Adipose tissue (tissue), 3 donors: ENCODE data around the gene STK40. TPM values are rescaled to one million over a fixed set of nuclear protein-coding genes. Genes with fewer than 3 reads are reported as not detected.

ENCODE experiments used
- H3K27ac ChIP-seq: one replicate; pipeline ENCODE4 v1.5.1; 2013; ENCODE audit warnings: low read depth, low read length
- WGBS, 3 donors: extraction: QIAGEN DNeasy Blood & Tissue Kit; methylation state at CpG; one replicate each; pipeline ENCODE4 v1.1.7; 2013; 5-methylcytosine and 5-hydroxymethylcytosine counted together
- polyA plus RNA-seq, 3 donors: library from polyadenylated mRNA; stranded (reverse); fragments of 200-250 nt; gene quantifications; one replicate each; pipeline ENCODE4 v1.2.3, GENCODE V29; 2013
- donor health status: healthy with polysubstance abuse.
- donor health status: Bipolar disorder and iron deficiency.
- donor health status: healthy.

STK40 gene
- polyA plus RNA-seq: 10 to 100 TPM; 22.8 to 63.2 (median 50.7) TPM

- peak within 1 kb of the TSS; percentile 98 for H3K27ac ChIP-seq
- WGBS, 3 donors: 0% methylated on average over 57 to 82 of the region's 82 CpGs
Observed at GRCh38 chr1:36385410-36386264, at the start of gene STK40. Gene STK40, minus strand, starts transcription at chr1:36385924. Its CDS starts 24,592 bp downstream, at chr1:36361332.

- 46 to 52% (median 48%) methylated on average over 1 of the region's 1 CpG for WGBS, 3 donors
- H3K27ac ChIP-seq: no peak overlapping the region
Observed at GRCh38 chr1:36433102-36433501, 47.4 kb upstream of the STK40 start.

GRCh38 chr1:36432616-36433015 is 46.9 kb upstream of the STK40 start:
- 24 to 72% (median 59%) methylated on average over 4 of the region's 4 CpGs for WGBS, 3 donors
- H3K27ac ChIP-seq: no peak overlapping the region

GRCh38 chr1:36425791-36426190 is 40.1 kb upstream of the STK40 start:
- H3K27ac ChIP-seq: no peak overlapping the region
- 83 to 87% (median 83%) methylated on average over 4 of the region's 4 CpGs for WGBS, 3 donors

GRCh38 chr1:36421649-36422048 is 35.9 kb upstream of the STK40 start:
- 78 to 85% (median 84%) methylated on average over 7 of the region's 7 CpGs for WGBS, 3 donors
- no peak overlapping the region for H3K27ac ChIP-seq

- no peak overlapping the region for H3K27ac ChIP-seq
- 12 to 14% (median 13%) methylated on average over 13 of the region's 13 CpGs for WGBS, 3 donors
Observed at GRCh38 chr1:36420836-36421317, 35.2 kb upstream of the STK40 start.

GRCh38 chr1:36420409-36420808 is 34.7 kb upstream of the STK40 start:
- H3K27ac ChIP-seq: no peak overlapping the region
- WGBS, 3 donors: 14 to 49% (median 22%) methylated on average over 5 of the region's 5 CpGs

- 64 to 83% (median 67%) methylated on average over 4 of the region's 4 CpGs for WGBS, 3 donors
- H3K27ac ChIP-seq: no peak overlapping the region
Observed at GRCh38 chr1:36419569-36419968, 33.8 kb upstream of the STK40 start.

GRCh38 chr1:36419140-36419539 is 33.4 kb upstream of the STK40 start:
- no peak overlapping the region for H3K27ac ChIP-seq
- 68 to 75% (median 74%) methylated on average over 3 of the region's 3 CpGs for WGBS, 3 donors

GRCh38 chr1:36417931-36418330 is 32.2 kb upstream of the STK40 start:
- WGBS, 3 donors: 80 to 87% (median 82%) methylated on average over 9 of the region's 9 CpGs
- no peak overlapping the region for H3K27ac ChIP-seq

- 81 to 87% (median 85%) methylated on average over 15 of the region's 15 CpGs for WGBS, 3 donors
Observed at GRCh38 chr1:36415661-36416326, 30.1 kb upstream of the STK40 start.

GRCh38 chr1:36414384-36414783 is 28.7 kb upstream of the STK40 start:
- 89 to 93% (median 91%) methylated on average over 4 of the region's 4 CpGs for WGBS, 3 donors

More at GRCh38 chr1:36415661-36416326, 30.1 kb upstream of the STK40 start:
- no peak overlapping the region for H3K27ac ChIP-seq

GRCh38 chr1:36411674-36412648 is 26.2 kb upstream of the STK40 start:
- WGBS, 3 donors: 51 to 64% (median 53%) methylated on average over 11 of the region's 11 CpGs

More at GRCh38 chr1:36414384-36414783, 28.7 kb upstream of the STK40 start:
- no peak overlapping the region for H3K27ac ChIP-seq

GRCh38 chr1:36408479-36408878 is 22.8 kb upstream of the STK40 start:
- H3K27ac ChIP-seq: no peak overlapping the region
- 70 to 90% (median 71%) methylated on average over 2 of the region's 2 CpGs for WGBS, 3 donors

More at GRCh38 chr1:36411674-36412648, 26.2 kb upstream of the STK40 start:
- no peak overlapping the region for H3K27ac ChIP-seq

GRCh38 chr1:36406440-36406839 is 20.7 kb upstream of the STK40 start:
- WGBS, 3 donors: 88 to 100% (median 97%) methylated on average over 1 of the region's 1 CpG
- H3K27ac ChIP-seq: no peak overlapping the region

GRCh38 chr1:36402504-36402890 is 16.8 kb upstream of the STK40 start:
- WGBS, 3 donors: 91 to 93% (median 91%) methylated on average over 4 of the region's 4 CpGs
- H3K27ac ChIP-seq: no peak overlapping the region

- WGBS, 3 donors: 90 to 93% (median 93%) methylated on average over 12 of the region's 12 CpGs
Observed at GRCh38 chr1:36401602-36402503, 16.1 kb upstream of the STK40 start.

More at GRCh38 chr1:36401602-36402503, 16.1 kb upstream of the STK40 start:
- no peak overlapping the region for H3K27ac ChIP-seq
